ENCODE measurements around the gene ADGRB3.
A peak's percentile ranks its signal among the peaks of the same experiment; 100 is the strongest.
"Not testable (repeated sequence)": the region's sequence is repeated elsewhere in the genome, so short reads cannot be mapped to it uniquely, and the experiment has no call there.

Gene ADGRB3

DNA sequence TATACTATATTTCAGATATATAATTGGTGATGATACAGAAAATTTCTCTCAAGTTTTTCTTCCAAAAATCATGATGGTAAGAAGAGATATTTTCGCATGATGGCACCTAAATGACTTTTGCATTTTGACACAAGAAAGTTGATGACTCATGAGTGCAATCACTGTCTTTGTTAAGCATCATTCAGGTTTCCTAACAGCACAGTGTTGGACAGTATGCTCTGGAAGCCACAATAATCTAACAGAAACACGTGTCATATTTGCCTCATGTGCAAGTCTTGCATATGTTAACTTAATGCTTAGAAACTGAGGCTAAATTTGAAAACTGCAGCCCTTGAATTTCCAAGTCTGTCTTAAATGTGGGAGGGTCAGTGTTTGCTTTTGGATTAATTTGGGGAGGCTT, 628.2 kb downstream of the ADGRB3 start:
- H3K4me3 ChIP-seq (ENCODE audit: low read depth, low read length) = no peak overlapping the region
- DNase-seq (ENCODE audit: low read depth) = no peak

DNA sequence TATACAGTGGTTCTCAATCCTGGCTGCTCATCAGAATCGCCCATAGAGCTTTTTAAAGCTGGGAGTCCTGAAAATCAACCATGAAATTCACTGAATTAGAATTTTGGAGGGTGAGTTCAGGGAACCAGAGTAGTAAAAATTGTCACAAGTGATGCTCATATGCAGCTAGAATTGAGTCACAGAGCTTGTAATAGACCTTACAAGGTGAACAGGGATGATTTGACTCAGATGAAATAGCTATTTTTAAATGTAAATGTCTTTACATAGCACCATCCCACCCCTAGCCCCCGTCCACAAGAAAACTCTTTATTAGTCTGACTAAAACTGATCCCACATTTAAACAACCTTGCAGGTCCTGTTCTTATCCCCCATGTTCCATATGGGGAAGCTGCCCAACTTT, 630.0 kb downstream of the ADGRB3 start:
- DNase-seq (ENCODE audit: low read depth) = no peak

DNA sequence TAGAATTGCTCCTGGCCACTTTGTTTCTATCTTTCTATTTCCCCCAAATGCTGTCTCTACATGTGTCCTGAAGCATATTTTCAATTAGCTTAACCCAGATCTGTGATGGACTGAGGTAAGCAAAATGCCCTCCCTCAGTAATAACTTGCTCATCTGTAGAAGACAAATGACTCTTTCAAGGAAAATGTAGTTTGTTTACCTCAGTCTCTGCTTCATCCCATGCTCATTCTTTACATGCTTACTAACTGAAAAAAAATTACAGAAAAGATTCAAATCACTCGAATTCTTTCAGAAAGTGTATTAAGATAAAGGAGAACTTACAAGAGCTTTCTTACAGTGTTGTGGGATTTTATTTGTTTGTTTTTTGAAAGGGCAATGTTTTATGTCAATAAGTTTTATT, 630.6 kb downstream of the ADGRB3 start:
- DNase-seq (ENCODE audit: low read depth) = no peak

More for the DNA sequence above, 630.0 kb downstream of the ADGRB3 start:
- H3K4me3 ChIP-seq (ENCODE audit: low read depth, low read length) = no peak overlapping the region

DNA sequence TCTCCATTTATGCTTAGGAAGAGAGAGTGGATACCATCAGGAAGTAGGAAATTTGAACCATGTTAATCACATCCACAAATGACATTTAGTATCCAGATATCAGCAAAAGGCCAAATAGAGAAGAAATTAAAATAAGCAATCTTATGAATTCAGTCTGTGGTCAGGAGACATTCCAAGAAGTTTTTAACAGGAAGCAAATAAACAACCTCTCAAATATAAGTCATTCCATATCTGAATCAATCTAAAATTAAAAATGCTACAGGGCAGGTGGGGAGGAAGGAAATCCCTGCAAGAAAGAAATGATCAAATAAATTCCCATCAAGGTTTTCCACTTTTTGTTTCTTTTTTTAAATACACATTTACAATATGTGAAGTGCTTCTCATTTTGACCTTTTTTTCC, 641.1 kb downstream of the ADGRB3 start:
- DNase-seq (ENCODE audit: low read depth) = no peak
- no peak overlapping the region for H3K4me3 ChIP-seq (ENCODE audit: low read depth, low read length)

More for the DNA sequence above, 630.6 kb downstream of the ADGRB3 start:
- no peak overlapping the region for H3K4me3 ChIP-seq (ENCODE audit: low read depth, low read length)

DNA sequence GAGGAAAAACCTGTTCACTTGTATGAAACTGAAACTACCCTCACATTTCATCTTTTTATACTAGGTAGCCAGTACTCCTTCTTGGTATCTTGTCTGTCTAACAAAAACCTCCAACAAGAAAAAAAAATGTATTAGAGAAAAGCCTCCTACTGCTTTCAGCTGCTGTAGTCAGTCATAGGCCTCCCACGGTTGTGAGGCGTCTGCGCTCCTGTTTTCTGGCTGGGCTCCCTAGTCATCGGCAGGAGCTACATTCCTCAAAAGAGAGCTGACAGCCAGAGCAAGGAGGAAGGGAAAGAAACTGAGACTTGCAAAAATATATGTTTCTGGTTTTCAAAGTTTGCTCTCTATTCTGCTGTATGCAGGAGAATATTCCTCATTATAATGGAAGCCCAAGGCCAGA, 644.7 kb downstream of the ADGRB3 start:
- DNase-seq (ENCODE audit: low read depth) = peak; percentile 15
- H3K4me3 ChIP-seq (ENCODE audit: low read depth, low read length) = no peak overlapping the region

DNA sequence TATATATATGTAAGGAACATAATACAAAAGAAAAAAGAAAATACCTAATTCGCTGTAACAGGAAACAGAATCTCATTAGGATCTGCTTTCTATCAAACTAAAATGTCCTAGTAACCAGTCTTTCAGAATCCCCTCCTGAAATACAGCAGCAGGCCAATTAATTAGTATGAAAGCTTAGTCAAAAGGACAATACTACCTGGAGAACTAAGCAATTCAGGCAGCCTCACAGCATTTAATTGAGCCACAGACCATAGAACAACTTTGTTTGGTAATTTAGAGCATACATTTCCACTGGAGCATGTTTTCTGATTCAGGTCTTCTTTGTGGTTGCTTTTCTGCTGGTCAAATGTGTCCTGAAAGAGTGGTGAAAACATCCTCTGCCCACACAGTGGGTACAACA, 645.8 kb downstream of the ADGRB3 start:
- no peak for DNase-seq (ENCODE audit: low read depth)
- H3K4me3 ChIP-seq (ENCODE audit: low read depth, low read length) = no peak overlapping the region

DNA sequence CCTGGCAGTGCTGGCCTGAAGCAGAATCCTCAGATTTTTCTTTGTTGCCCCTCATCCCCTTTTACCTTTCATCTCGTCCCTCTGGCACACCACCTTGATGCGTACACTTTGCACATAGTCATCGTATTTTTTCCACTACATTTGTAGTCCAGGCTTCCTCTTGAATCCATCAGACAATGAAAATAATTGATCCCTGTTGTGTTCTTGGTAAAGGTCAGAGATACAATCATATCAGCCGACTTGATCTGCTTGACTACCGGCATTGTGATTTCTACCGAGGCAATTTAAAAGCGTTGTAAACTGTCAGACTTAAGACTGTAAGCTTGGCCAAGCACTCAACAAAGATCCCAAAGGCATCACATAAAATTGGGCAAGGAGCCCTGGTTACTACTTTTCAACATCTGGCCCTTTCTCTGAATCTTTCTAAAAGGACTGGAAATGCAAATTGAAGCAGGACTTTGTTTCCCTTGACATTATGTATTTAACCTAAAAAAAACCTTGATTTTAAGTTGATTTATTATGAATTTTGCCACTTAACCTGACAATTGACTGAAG, 649.2 kb downstream of the ADGRB3 start:
- H3K4me3 ChIP-seq (ENCODE audit: low read depth, low read length) = no peak overlapping the region
- no peak for DNase-seq (ENCODE audit: low read depth)

DNA sequence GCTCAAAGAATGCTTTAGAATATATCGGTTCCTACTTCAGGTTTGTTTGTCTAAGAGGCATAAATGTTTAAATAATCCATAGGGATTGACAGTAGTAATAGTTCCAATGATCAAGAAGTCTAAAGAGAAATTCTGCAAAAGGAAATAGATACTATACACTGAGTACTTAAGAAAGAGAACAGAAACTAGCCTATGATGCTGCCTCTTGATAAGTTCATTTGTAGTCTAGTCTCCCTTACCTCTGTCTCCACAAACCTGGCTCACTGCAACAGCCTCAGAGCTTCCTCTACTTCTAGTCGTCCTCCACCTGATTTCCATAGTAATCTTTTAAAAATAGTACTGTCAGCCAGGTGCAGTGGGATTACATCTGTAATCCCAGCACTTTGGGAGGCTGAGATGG, 650.0 kb downstream of the ADGRB3 start:
- no peak for DNase-seq (ENCODE audit: low read depth)
- H3K4me3 ChIP-seq (ENCODE audit: low read depth, low read length) = no peak overlapping the region

DNA sequence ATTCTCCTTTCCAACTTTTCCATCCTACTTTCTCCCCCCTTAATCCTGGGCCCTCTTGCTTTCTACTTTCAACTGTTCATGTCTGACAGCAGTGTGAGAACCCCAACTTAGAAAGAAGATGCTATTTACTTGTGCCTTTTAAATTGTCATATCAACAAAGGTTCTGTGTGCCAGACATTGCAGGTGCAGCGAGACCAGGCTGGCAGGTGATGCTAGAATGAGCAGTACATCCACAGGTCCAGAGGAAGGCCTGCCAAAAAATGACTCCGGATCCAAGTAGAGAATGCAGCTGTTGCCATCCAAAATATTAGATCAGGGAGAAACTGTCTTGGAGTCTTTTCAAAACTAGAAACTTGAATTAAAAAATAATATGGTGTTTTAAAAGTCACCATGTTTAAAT, 651.2 kb downstream of the ADGRB3 start:
- H3K4me3 ChIP-seq (ENCODE audit: low read depth, low read length) = no peak overlapping the region
- DNase-seq (ENCODE audit: low read depth) = no peak

DNA sequence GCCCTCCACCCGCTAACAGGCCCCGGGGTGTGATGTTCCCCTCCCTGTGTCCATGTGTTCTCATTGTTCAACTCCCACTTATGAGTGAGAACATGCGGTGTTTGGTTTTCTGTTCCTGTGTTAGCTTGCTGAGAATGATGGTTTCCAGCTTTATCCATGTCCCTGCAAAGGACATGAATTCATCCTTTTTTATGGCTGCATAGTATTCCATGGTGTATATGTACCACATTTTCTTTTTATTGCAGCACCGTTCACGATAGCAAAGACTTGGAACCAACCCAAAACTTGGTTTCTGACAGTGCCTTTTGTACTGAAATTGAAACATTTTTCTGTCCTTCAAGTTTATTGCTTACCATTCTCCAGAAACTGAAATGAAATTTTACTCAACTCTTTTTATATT, 653.1 kb downstream of the ADGRB3 start:
- DNase-seq (ENCODE audit: low read depth); H3K4me3 ChIP-seq (ENCODE audit: low read depth, low read length): not testable (repeated sequence)

DNA sequence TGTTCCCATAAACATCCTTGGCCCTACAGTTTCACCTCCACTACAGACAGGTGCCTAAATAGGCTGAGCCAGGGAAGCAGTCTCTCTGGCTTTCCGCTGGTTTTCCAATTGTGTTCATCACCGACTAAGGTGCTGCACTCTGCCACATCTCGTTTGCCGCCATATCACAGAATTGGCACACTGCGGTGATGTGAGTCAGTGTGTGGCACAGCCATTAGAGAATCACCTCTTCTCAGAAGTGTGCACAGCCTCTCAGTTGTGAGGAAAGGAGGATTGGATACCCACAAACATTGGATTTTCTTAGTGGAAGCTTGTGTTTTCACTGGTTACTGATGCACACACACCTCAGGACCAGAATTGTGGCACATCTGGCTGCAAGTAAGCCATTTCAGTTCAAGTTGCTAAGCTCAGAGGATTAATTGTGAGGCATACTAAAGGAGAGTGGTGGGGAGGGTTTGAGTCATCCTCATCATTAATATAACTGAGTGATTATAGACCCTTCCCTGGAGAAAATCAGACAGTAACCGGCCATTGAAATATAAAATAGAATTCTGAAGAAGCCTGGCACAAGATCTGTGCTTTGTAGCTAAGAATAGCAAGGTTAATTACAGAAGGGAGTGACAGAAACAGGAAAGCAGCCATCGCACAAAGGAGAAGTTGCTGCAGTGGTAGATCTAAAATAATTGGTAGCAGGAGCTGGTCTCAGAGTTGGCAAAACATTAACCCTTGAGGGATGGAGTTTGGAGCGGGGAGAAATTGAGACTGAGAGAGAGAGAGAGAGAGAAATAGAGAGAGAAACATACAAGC, 654.8 kb downstream of the ADGRB3 start:
- no peak for DNase-seq (ENCODE audit: low read depth)
- no peak overlapping the region for H3K4me3 ChIP-seq (ENCODE audit: low read depth, low read length)

DNA sequence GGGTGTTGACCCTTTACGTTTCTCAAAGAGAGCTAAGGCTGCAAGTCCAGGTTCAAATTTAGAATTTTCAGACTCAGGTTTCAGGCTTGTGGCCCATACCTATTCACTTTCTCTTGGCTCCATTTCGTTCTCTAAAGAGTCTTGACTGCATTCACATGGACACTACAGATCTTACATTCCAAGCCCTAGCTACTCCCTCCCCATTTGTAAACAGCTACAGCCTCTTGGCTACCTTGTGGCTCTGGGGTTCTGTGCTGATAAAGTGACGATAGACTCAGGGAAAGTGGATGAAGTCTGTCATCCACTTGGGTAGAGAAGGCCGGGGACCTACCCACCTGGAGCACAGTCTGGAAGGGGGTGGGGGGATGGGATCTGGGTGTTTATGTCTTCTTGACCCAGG, 658.4 kb downstream of the ADGRB3 start:
- no peak for DNase-seq (ENCODE audit: low read depth)

DNA sequence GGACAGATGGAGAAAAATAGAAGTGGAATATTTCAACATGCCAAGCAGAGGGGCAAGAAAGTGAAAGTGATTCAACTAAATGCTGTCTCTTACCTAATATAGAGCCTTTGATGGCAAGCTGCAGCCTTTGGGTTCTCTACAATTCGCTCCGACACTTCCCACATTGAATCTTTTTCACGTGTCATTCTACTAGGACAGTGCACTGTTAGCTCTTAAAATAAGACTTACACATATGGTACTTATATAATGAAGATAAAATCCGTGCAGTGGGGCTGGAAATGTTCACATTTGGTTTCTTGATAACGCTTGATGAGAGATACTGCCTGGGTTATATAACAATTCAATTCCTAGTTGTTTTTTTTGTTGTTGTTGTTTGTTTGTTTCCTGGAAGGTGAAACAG, 659.3 kb downstream of the ADGRB3 start:
- DNase-seq (ENCODE audit: low read depth) = no peak
- no peak overlapping the region for H3K4me3 ChIP-seq (ENCODE audit: low read depth, low read length)

More for the DNA sequence above, 658.4 kb downstream of the ADGRB3 start:
- H3K4me3 ChIP-seq (ENCODE audit: low read depth, low read length) = no peak overlapping the region

DNA sequence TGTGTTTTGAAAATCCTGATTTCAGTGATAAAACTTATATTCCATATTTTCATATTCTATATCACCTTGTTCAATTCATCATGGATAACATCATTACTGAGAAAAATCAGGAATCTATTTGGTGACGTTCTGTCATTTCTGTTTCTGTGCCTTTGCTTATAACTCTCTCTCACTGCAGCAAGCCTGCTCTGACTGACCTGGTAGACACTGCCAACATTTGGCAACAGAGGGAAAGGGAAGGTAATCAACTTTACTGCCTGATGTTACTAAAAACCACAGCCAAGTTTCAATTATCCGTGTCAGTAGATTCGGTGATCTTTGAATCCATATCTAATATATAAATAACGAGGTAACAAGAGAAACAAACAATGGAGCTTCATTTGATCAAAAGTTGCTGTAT, 659.8 kb downstream of the ADGRB3 start:
- no peak for DNase-seq (ENCODE audit: low read depth)
- H3K4me3 ChIP-seq (ENCODE audit: low read depth, low read length) = no peak overlapping the region

DNA sequence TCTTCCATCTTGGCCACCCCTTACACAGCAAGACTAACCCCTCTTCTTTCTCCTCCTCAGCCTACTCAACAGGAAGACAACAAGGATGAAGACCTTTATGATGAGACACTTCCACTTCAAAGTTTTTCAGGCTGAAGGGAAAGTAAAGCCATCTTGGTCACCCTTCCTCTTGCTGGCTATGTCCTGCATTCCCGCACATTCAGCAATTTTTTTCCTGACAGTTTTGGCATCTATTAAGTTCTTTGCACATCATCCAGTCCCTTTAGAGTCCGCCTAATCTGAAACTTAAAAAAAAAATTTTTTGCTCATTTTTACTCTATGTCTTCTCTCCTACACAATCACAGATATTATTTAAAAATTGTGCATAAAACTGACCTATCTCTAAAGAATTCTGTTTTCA, 668.3 kb downstream of the ADGRB3 start:
- no peak overlapping the region for H3K4me3 ChIP-seq (ENCODE audit: low read depth, low read length)
- no peak for DNase-seq (ENCODE audit: low read depth)

DNA sequence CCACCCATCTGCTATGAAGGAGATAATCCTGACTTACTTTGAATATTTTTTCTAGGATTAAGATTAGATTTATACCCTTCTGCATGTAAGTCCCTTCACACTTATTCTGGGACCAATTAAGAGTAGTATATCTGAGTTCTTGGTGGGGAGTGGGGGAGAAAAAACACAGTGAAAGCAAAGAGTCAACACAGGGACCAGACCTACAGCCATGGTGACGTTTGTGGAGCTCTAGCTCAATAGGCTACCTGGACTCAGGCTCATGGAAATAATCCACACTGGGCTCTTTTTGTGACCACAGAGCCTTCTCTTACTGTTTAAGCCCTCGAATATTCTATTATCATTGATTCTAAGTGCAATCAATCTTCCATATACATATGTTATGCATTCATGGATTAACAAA, 670.4 kb downstream of the ADGRB3 start:
- H3K4me3 ChIP-seq (ENCODE audit: low read depth, low read length) = no peak overlapping the region
- DNase-seq (ENCODE audit: low read depth) = no peak

DNA sequence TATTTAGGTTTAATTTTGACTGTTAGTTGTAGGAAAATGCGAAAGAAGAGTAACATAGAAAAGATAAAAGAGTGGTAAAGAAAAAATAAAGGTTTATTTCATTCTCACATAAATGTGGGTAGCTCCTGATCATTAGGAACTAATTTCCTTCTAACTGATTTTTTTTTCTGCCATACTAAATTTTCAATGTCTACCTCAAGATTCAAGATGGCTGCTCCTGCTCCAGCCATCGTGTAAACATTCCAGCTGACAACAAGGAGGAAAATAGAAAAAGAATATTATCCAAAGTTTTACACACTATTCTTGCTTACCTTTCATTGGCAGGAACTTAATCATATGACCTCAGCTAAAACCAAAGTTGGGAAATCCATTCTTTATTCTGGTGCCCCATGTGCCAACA, 673.5 kb downstream of the ADGRB3 start:
- DNase-seq (ENCODE audit: low read depth) = no peak
- no peak overlapping the region for H3K4me3 ChIP-seq (ENCODE audit: low read depth, low read length)

DNA sequence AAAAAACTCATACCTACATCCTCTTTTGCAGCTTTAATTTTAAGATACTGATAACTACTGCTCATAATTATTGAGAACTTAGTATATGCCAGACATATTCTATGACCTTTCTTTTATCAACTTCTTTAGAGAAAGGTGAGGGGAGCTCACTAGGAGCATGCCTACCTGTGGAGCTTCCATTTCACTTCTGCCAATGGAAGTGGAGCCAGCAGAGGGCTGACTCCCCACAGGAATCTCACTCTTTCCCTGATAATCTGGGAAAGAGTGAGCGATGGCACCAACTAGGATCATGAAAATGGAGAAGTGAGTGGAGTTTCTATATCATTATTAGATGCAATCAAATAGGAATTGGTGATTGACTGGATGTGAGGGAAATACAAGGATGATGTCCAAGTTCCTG, 676.8 kb downstream of the ADGRB3 start:
- no peak for DNase-seq (ENCODE audit: low read depth)
- no peak overlapping the region for H3K4me3 ChIP-seq (ENCODE audit: low read depth, low read length)

DNA sequence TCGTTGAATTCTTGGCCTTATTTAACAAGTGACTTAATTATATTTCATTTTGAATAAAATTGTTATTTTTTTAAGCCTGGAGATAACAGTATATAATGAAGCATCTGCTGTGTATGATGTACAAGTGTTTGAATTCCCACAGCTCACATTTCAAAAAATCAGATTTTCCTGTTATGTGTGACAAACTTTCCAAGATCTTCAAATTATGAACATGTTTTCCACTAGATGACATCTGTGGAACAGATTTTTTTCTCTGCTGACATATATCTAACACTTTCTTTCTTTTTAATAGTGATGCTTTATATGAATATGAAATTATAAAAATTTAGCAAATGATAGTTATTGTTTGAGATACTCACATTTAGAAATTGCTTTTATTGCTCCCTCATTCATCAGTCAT, 678.9 kb downstream of the ADGRB3 start:
- no peak for DNase-seq (ENCODE audit: low read depth)
- no peak overlapping the region for H3K4me3 ChIP-seq (ENCODE audit: low read depth, low read length)

DNA sequence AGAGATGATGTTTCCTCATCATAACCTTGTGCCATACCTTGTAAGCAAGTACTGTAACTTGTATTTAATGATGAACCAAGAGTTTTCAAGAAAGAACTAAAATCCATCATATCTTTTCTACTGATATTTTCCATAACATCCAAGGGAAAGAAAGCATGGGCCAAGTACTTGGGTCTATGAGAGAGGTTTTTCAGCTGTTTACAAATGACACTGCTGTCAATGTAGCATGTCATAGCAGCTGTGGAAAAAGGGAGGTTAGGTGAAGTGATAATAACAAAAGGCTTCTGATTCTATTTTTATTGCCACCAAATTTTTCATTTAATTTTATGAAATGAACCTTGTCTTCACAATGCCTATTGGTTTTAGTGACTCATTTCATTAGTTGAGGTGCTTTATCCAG, 679.4 kb downstream of the ADGRB3 start:
- no peak overlapping the region for H3K4me3 ChIP-seq (ENCODE audit: low read depth, low read length)
- no peak for DNase-seq (ENCODE audit: low read depth)

DNA sequence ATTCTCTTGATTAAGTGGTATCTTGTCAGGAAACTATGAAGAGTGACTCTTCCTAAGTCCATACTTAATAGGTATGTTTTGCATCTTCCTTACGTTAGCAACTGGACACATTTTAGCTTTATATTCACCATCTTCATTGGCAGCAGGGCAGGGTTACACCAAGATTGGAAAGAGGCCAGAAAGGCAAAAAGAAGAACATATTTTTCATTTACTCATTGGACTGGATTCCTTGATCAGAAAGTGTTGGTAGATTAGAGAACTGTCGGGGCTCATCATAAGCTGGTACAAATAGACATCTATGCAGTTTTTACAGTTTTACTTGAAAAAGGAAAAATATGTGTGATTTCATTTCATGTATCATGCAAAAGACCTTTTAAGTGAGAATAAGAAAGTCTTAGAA, 696.8 kb downstream of the ADGRB3 start:
- no peak for DNase-seq (ENCODE audit: low read depth)
- H3K4me3 ChIP-seq (ENCODE audit: low read depth, low read length) = no peak overlapping the region
